ENCODE data around the gene NGLY1. TPM values are rescaled to one million over a fixed set of nuclear protein-coding genes. Genes with fewer than 3 reads are reported as not detected.

Gene NGLY1
- total RNA-seq, 1 donor from 2014 or later: 33.4 TPM

GRCh38 chr3:25692341-25692740, 90.9 kb downstream of the NGLY1 start:
- ATAC-seq (no peak), DNase-seq (no peak)
- no peaks in the 10 kb centered on the region for H3K4me1 ChIP-seq
- no peaks in the 10 kb centered on the region for H3K36me3 ChIP-seq
- no peaks in the 10 kb centered on the region for H3K9me3 ChIP-seq
- TF ChIP-seq CTCF (IDR thresholded peaks at IDR 0.05): no peak
- H3K4me3 ChIP-seq: no peak overlapping the region
- no peak overlapping the region for H3K27ac ChIP-seq
- intact Hi-C loops (cut with DNase I): no loop called here
- no peaks in the 10 kb centered on the region for H3K27me3 ChIP-seq

DNA sequence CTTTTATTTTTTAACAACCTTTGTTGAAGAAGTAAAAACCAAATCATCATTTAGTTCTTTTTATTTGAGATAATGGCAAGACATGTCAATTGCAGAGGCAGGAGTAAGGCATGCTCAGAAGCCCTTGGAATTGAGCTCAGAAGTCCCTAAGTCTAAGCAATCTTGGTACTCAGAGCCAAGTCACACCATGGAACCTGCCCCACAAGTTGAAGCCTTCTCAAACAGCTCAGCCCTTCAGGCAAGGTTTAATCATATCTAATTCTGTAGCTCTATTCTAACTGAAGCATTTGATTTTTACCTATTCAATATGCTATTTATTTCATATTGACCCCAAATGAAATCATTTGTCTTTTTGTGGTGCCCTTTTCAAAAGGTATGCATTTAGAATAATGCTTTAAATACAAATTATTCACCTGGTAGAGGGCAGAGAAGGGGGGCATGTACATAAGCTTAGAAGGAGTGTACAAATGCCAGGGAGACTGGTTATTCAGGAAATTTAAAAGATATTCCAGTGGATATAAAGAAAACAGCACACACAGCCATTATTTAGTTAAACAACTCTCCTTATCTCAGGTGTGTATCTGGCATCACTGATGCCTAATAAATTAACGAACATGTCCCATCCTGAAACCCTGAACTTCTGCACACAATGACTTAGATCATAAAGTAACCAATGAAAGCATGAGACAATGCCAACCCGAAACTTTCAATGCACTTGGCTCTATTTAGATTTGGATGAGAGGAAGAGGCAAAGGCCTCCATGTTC, 92.3 kb downstream of the NGLY1 start:
- Histone ChIP-seq H3K27me3 (no peaks in the 10 kb centered on the region), H3K4me3 (no peak overlapping the region), H3K4me1 (no peaks in the 10 kb centered on the region), H3K36me3 (no peaks in the 10 kb centered on the region), H3K9me3 (no peaks in the 10 kb centered on the region), H3K27ac (no peak overlapping the region)
- no peak for TF ChIP-seq CTCF (IDR thresholded peaks at IDR 0.05)
- intact Hi-C loops (cut with DNase I): no loop called here
- no peak for DNase-seq
- ATAC-seq: no peak

- Histone ChIP-seq H3K4me3 (no peak overlapping the region), H3K27ac (no peak overlapping the region), H3K36me3 (no peaks in the 10 kb centered on the region), H3K9me3 (no peaks in the 10 kb centered on the region), H3K27me3 (no peaks in the 10 kb centered on the region), H3K4me1 (no peaks in the 10 kb centered on the region)
- TF ChIP-seq CTCF (IDR thresholded peaks at IDR 0.05): no peak
- ATAC-seq (no peak), DNase-seq (no peak)
- intact Hi-C loops (cut with DNase I): no loop called here
Observed at GRCh38 chr3:25689226-25689625, 94.0 kb downstream of the NGLY1 start.

GRCh38 chr3:25687742-25688141, 95.5 kb downstream of the NGLY1 start:
- H3K36me3 ChIP-seq: no peaks in the 10 kb centered on the region
- no peak overlapping the region for H3K4me3 ChIP-seq
- intact Hi-C loops (cut with DNase I): no loop called here

GRCh38 chr3:25686766-25687165, 96.5 kb downstream of the NGLY1 start:
- Histone ChIP-seq H3K4me1 (no peaks in the 10 kb centered on the region), H3K4me3 (no peak overlapping the region), H3K9me3 (no peaks in the 10 kb centered on the region), H3K36me3 (no peaks in the 10 kb centered on the region), H3K27me3 (no peaks in the 10 kb centered on the region), H3K27ac (no peak overlapping the region)
- TF ChIP-seq CTCF (IDR thresholded peaks at IDR 0.05): no peak
- intact Hi-C loops (cut with DNase I): no loop called here
- no peak for DNase-seq
- ATAC-seq: no peak

More at GRCh38 chr3:25687742-25688141, 95.5 kb downstream of the NGLY1 start:
- ATAC-seq (no peak), DNase-seq (no peak)
- Histone ChIP-seq H3K27ac (no peak overlapping the region), H3K4me1 (no peaks in the 10 kb centered on the region), H3K27me3 (no peaks in the 10 kb centered on the region), H3K9me3 (no peaks in the 10 kb centered on the region)
- TF ChIP-seq CTCF (IDR thresholded peaks at IDR 0.05): no peak
